Stimulated activated naive CD8-positive, alpha-beta T cell treated with anti-CD3 and anti-CD28 coated beads, Interleukin-15, Interleukin-2, amounts not matched to agents 100 ng/mL and 50 ng/mL, for 24 hours (primary cell): Measurements from ENCODE around the gene FAM53A.

Experiments used
- H3K27ac Mint-ChIP-seq: one replicate; pipeline ENCODE4 v1.8.0; 2021; ENCODE audit warnings: mild to moderate bottlenecking, mixed read lengths
- H3K27me3 Mint-ChIP-seq: one replicate; pipeline ENCODE4 v1.8.0; 2021; ENCODE audit warnings: mixed read lengths
- H3K36me3 Mint-ChIP-seq: one replicate; pipeline ENCODE4 v1.8.0; 2021; ENCODE audit warnings: low read depth, mixed read lengths
- H3K4me1 Mint-ChIP-seq: one replicate; pipeline ENCODE4 v1.8.0; 2021; ENCODE audit warnings: low read depth, mixed read lengths
- H3K4me3 Mint-ChIP-seq: one replicate; pipeline ENCODE4 v1.8.0; 2021; ENCODE audit warnings: mild to moderate bottlenecking, mixed read lengths
- H3K9me3 Mint-ChIP-seq: one replicate; pipeline ENCODE4 v1.8.0; 2021; ENCODE audit warnings: mixed read lengths

Gene FAM53A

DNA sequence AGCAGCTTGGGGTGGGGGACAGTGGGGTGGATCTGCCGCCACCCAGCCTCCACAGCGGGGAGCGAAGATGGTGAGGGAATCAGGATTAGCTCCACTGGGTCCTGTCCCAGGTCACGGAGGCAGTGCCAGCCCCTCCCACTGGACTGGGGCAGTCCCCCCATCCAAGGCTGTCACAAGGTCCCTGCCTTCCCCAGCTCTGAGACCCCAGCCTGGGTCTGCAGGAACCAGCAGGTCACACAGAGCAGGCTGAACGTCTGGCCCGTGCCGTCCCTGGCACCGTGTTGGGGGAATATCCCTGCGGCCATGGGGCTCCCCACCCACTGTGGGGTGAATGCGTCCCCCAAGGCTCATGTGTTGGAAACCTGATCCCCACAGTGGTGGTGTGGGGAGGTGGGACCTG, 62.6 kb downstream of the FAM53A start:
- no peaks in the 10 kb centered on the region for H3K9me3 Mint-ChIP-seq

DNA sequence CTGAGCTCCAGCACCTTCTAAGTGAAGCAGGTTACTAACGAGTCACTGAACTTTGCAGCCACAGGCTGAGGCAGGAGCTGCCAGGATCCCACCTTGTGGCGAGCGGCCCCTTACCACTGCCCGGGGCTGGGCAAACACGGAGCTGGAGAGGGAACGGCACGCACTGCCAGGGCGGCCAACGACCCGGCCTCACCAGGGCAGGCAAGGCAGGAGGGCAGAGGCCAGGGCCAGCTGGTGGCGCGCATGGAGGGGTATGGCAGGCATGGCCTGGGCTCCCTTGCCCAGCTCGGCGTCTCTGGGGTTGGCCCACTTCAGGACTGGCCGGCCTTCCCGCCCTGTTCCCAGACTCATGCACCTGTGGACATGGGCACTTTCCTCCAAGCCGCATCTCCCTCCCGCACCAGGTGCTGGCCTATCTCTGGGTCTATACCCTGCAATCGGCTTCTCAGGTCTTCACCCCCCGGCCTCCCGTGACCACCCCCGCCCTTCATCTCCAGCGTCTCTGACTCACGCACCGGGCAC, 64.9 kb downstream of the FAM53A start:
- Mint-ChIP-seq H3K4me3 (no peak overlapping the region), H3K27me3 (no peaks in the 10 kb centered on the region), H3K36me3 (no peaks in the 10 kb centered on the region), H3K27ac (no peak overlapping the region), H3K9me3 (peaks cover 7% of the 10 kb centered on the region), H3K4me1 (peaks cover 16% of the 10 kb centered on the region)

More for the DNA sequence above, 62.6 kb downstream of the FAM53A start:
- H3K27me3 Mint-ChIP-seq, result no peaks in the 10 kb centered on the region
- no peak overlapping the region for H3K4me3 Mint-ChIP-seq
- H3K4me1 Mint-ChIP-seq, result no peaks in the 10 kb centered on the region
- H3K27ac Mint-ChIP-seq, result no peak overlapping the region
- no peaks in the 10 kb centered on the region for H3K36me3 Mint-ChIP-seq

DNA sequence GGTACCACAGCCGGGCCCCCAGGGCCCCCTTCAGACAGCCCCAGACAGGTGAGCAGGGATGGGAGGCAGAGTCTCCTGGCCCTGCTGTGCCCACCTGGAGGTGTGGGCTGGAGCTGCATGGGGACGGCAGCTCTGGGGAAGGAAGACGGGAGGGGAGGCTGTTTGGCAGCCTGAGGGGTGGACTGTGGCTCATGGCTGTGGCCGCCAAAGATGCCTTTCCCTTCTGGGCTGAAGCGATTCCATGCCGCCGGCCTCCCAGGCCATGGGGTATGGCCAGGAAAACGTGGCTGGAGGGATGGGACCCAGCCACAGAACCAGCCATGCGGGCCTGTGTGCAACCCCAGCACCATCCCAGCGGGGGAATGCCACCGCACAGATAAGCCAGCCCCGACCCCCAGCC, 65.7 kb downstream of the FAM53A start:
- peaks cover 16% of the 10 kb centered on the region for H3K4me1 Mint-ChIP-seq
- H3K27ac Mint-ChIP-seq, result no peak overlapping the region
- H3K36me3 Mint-ChIP-seq, result no peaks in the 10 kb centered on the region
- H3K9me3 Mint-ChIP-seq, result peaks cover 7% of the 10 kb centered on the region
- no peaks in the 10 kb centered on the region for H3K27me3 Mint-ChIP-seq
- no peak overlapping the region for H3K4me3 Mint-ChIP-seq

DNA sequence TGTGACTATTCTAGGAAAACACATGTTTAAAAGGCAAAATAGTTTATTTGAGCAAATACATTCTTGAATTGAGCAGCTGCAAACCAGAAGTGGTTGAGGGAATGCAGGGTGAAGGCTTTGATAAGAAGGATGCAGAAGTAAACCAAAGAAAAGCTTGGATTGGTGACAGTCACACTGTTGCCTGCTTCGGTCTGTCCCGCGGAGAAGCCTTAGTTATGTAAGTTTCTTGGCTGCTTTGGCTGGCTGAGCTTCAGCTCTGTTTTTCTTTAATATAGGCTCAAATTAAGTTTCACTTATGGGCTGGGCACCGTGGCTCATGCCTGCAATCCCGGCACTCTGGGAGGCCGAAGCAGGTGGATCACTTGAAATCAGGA, 67.6 kb downstream of the FAM53A start:
- Mint-ChIP-seq H3K36me3 (no peaks in the 10 kb centered on the region), H3K4me1 (peaks cover 16% of the 10 kb centered on the region), H3K27ac (no peak overlapping the region), H3K4me3 (no peak overlapping the region), H3K27me3 (no peaks in the 10 kb centered on the region), H3K9me3 (peaks cover 7% of the 10 kb centered on the region)

DNA sequence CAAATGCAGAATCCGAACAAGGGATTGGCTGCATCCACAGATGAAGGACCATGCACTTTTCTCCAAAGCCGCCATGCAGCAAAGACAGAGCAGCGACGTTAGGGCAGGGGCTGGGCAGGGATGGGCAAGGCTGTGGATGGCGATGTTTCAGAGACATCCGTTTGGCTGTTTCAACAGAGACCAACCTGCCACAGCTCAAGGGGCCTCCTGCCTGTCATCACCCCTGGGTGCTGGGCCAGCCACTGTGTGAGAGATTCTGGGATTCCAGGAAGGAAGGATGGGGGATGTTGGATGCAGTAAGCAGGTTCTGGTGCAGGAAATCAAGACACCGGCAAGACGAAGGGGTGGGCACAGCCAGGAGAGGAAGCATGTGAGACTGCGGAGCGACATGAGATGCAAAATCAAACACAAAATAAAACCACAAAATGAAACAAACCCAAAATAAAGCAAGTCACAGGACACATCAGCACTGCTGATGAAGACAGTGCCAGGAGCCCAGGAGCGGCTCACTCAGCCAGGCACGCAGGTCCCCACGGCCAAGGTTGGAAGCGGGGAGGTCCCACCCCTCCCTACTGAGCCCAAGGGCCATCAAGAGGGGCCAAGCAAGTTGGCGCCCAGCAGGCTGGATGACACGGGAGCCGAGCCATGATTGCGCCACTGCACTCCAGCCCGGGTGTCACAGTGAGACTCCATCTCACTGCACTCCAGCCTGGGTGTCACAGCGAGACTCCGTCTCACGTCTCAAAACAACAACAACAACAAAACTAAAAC, 68.1 kb downstream of the FAM53A start:
- Mint-ChIP-seq H3K4me3 (no peak overlapping the region), H3K9me3 (peaks cover 7% of the 10 kb centered on the region), H3K4me1 (peaks cover 16% of the 10 kb centered on the region), H3K27me3 (no peaks in the 10 kb centered on the region), H3K27ac (no peak overlapping the region), H3K36me3 (no peaks in the 10 kb centered on the region)

DNA sequence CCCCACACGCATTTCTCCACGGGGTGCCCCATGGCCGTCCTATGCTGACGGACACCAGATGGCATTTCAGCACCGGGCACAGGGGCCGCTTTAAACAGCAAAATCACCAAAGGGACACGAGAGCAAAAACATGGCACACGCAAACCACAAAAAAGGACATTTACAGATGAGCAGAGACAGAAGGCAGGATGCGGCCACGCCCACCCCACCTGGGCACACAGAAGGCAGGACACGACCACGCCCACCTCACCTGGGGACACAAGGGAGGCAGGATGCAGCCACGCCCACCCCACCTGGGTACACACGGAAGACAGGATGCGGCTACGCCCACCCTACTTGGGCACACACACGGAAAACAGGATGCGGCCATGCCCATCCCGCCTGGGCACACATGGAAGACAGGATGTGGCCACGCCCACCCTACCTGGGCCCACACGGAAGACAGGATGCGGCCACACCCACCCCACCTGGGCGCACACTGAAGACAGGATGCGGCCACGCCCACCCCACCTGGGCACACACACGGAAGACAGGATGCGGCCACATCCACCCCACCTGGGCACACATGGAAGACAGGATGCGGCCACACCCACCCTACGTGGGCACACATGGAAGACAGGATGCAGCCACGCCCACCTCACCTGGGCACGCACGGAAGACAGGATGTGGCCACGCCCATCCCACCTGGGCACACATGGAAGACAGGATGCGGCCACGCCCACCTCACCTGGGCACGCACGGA, 69.1 kb downstream of the FAM53A start:
- H3K27ac Mint-ChIP-seq, result no peak overlapping the region
- peaks cover 16% of the 10 kb centered on the region for H3K4me1 Mint-ChIP-seq
- H3K4me3 Mint-ChIP-seq, result no peak overlapping the region
- no peaks in the 10 kb centered on the region for H3K36me3 Mint-ChIP-seq
- H3K9me3 Mint-ChIP-seq, result peaks cover 7% of the 10 kb centered on the region
- no peaks in the 10 kb centered on the region for H3K27me3 Mint-ChIP-seq

DNA sequence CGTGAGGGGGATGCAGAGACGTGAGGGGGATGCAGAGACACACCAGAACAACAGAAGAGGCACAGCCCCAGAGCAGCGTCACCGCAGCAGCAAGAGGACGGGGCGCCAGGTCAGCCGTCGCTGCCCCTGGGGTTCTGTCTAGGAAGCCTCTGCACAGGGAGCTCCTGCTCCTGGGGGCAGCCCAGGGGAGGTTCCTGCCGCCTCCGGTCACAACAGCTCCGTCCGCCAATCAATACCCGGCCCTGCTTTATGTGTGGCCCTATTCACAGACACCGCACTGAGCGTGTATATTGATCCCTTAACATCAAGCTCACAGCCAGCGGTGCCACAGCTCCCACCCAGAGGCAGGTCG, 69.6 kb downstream of the FAM53A start:
- Mint-ChIP-seq H3K4me3 (no peak overlapping the region), H3K9me3 (peaks cover 7% of the 10 kb centered on the region), H3K27me3 (no peaks in the 10 kb centered on the region), H3K36me3 (no peaks in the 10 kb centered on the region), H3K4me1 (peaks cover 16% of the 10 kb centered on the region), H3K27ac (no peak overlapping the region)

DNA sequence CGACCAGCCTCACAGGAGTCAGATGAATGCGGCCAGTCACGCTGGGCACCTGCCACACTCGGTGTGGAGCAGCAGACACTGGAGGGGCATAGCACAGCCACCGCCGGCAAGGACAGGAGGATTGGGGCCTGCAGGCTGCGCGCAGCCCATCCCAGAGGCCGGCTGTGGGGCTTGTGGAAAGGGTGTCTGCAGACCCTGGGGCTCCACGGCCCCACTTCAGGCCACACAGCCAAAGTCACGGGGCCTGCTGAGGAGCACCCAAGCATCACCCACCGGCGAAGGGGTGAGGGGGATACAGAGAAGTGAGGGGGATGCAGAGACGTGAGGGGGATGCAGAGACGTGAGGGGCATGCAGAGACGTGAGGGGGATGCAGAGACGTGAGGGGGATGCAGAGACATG, 70.1 kb downstream of the FAM53A start:
- Mint-ChIP-seq H3K9me3 (peaks cover 7% of the 10 kb centered on the region), H3K27me3 (no peaks in the 10 kb centered on the region), H3K4me3 (no peak overlapping the region), H3K4me1 (peaks cover 16% of the 10 kb centered on the region), H3K27ac (no peak overlapping the region), H3K36me3 (no peaks in the 10 kb centered on the region)

DNA sequence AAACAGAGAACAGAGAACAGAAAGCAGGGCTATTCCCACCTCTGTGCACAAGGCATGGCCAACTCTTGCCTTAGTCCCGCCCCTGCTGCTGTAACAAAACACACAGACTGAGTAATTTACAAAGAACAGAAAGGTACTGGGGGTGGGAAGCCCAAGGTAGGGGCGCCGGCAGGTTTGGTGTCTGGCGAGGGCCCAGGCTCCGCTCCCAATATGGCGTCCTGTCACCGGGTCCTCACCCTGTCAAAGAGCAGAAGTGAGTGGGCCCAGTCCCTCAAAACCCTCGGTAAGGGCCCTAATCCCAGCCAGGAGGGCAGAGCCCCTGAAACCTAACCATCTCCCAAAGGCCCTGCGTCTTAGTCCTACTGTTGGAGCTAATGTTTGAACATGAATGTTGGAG, 71.0 kb downstream of the FAM53A start:
- Mint-ChIP-seq H3K36me3 (no peaks in the 10 kb centered on the region), H3K27me3 (no peaks in the 10 kb centered on the region), H3K27ac (no peak overlapping the region), H3K4me3 (no peak overlapping the region), H3K4me1 (peaks cover 16% of the 10 kb centered on the region), H3K9me3 (peaks cover 7% of the 10 kb centered on the region)

DNA sequence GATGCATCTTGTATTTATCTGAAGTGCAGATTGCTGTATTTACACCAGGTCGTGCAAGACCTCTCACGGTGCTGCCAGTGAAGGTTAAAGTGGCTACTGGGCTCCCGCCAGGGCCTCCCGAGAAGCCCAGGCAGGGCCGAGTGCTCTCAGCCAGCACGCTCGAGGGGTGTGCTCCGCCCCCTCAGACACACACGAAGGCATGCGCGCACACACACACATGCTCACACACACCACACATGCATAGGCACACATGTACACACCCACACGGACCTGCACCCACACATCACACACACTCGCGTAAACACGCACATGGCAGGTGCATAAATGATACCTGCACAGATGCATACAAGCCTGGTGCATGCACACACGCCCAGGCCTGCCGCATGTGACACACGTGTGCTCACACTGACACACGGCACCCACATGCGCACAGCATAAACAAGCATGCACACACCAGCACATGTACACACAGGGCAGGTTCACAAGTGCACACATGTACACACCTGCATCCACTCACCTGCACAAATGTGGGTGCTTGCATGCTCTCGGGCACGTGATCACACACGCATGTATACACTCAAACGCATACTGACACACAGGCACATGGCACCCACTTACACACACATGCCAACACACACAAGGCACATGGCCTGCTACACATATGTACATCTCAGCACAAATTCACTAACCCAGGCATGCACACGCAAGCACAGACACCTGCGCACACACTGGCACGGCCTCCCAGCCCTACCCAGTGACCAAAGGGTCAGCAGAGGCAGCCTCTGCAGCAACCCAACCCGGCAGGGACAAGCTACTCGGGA, 71.6 kb downstream of the FAM53A start:
- Mint-ChIP-seq H3K9me3 (peaks cover 7% of the 10 kb centered on the region), H3K4me3 (no peak overlapping the region), H3K27ac (no peak overlapping the region), H3K36me3 (no peaks in the 10 kb centered on the region), H3K27me3 (no peaks in the 10 kb centered on the region), H3K4me1 (peaks cover 16% of the 10 kb centered on the region)

DNA sequence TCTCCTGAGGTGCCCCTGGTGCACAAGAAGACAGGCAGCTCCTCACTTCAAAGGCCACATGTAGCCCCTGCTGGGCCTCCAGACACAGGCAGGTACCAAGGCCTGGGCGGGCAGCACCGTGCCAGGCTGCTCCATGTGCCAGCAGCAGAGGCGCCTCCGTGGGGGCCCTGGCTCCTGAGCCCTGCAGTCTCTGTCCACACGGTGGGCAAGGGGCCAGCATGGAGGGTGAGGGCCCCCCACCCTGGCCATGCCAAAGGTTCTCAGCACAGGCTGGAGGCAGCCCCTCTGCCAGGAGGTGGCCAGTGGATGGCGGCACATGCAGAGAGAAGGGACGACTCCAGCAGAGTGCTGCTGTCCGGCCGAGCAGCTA, 72.6 kb downstream of the FAM53A start:
- Mint-ChIP-seq H3K9me3 (peaks cover 7% of the 10 kb centered on the region), H3K27me3 (no peaks in the 10 kb centered on the region), H3K27ac (no peak overlapping the region), H3K4me3 (no peak overlapping the region), H3K36me3 (no peaks in the 10 kb centered on the region), H3K4me1 (peaks cover 16% of the 10 kb centered on the region)

DNA sequence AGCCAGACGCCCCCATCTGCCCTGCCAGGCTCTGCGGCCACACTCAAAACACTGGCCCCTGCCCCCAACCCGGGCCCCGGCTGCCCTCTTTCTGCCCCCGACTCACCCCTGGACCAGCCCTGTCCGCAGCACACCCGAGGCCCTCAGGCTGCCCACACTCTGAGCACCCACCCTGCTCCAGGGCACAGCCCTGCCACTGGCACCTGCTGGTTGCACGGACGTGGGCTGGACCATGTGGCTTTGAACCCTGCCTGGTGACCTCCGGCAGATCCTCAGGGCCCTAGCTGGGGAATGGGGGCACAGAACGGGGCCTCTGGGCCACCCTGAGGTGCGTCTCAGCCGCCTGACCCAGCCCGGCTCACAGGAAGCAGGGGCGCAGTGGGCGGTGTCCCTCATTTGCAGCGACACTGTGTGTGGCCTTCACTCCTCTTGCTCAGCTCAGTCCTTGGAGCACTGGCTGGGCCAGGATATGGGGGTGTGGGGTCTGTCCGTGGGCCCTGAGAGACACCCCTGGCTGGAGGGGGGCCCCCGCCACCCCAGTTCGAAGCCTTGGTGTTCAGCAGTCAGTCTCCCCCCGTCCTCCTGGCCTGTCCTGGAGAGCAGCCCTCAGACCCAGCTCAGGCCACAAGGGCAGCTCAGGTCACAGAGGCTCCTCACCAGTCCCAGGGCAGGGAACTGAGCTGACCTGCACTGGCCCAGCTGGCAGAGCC, 73.2 kb downstream of the FAM53A start:
- no peaks in the 10 kb centered on the region for H3K36me3 Mint-ChIP-seq
- no peak overlapping the region for H3K27ac Mint-ChIP-seq
- peaks cover 7% of the 10 kb centered on the region for H3K9me3 Mint-ChIP-seq
- H3K27me3 Mint-ChIP-seq, result no peaks in the 10 kb centered on the region
- H3K4me1 Mint-ChIP-seq, result peaks cover 14% of the 10 kb centered on the region
- H3K4me3 Mint-ChIP-seq, result no peak overlapping the region

DNA sequence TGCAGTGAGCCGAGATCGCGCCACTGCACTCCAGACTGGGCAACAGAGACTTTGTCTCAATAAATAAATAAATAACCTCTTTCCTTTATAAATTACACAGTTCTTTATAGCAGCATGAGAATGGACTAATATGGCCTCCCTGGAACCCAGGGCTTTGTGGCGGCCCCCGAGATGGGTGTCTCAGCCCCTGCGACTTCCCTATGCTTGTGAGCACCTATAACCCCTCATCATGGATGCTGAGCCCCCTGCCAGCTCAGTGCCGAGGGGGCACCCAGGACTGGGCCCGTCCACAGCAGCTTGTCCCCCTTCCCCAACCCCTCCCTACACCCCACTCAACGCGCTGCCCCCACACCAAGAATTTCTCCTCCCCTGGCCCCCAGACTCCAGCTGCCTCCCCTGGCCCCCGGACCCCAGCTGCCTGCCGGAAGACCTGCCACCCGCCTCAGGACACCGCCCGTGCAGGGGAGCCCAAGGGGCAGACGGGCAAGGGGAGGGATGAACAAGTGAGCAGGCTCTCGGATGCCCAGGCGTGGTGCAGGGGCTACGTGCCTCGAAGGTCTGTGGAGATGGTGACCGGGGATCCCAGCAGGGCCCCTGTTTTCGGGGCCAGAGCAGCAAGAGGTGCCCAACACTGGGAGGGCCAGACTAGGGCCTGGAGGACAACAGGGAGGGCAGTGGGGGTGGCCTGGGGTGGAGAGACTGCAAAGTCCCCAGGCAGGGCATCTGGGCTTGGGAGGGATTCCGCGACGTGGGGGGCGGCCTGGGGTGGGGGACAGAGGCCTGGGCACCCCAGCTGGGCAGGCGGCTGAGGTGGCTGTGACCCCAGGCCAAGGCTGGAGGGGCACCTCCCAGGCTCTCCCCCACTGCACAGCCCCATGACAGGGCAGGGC, 74.0 kb downstream of the FAM53A start:
- H3K27me3 Mint-ChIP-seq, result no peaks in the 10 kb centered on the region
- H3K36me3 Mint-ChIP-seq, result no peaks in the 10 kb centered on the region
- no peak overlapping the region for H3K27ac Mint-ChIP-seq
- H3K4me1 Mint-ChIP-seq, result peaks cover 13% of the 10 kb centered on the region
- peaks cover 6% of the 10 kb centered on the region for H3K9me3 Mint-ChIP-seq
- H3K4me3 Mint-ChIP-seq, result no peak overlapping the region
